Islet of Langerhans (tissue), 1 donor: ENCODE data around the gene TCHH.
A peak's percentile ranks its signal among the peaks of the same experiment; 100 is the strongest.
"Not testable (repeated sequence)": the region's sequence is repeated elsewhere in the genome, so short reads cannot be mapped to it uniquely, and the experiment has no call there.

Experiments
- FAIRE-seq: peaks from one replicate; lab custom pipeline; 2011; peaks lifted over from hg19 to GRCh38; lab: Jason Lieb, UNC

TCHH gene

DNA sequence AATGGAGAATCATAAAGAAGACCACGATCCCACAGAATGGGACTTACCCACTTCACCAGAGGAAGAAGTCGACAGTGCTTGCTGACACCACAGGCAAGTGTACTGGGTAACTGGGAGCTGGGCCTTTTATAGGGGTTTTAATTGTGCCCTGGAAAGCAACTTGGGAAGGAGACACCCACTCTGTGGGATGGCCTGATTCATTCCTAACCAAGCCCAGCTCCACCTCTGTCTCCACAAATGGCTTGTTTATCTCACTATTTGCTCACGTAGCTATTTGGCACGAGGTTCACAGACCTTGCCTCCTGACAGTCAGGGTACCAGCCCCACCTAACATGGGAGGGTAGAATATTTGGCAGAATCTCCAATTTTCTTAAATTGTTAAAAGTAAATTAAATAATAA, at the start of gene TCHH:
TSS of gene TCHH (minus strand) at position 101 of the 400 bp plus-strand sequence. CDS start 1,364 bp downstream, outside the sequence.
- no peak for FAIRE-seq

- FAIRE-seq: no peak
These were observed 49.4 kb upstream of the TCHH start for GRCh38 chr1:152164517-152165136.

DNA sequence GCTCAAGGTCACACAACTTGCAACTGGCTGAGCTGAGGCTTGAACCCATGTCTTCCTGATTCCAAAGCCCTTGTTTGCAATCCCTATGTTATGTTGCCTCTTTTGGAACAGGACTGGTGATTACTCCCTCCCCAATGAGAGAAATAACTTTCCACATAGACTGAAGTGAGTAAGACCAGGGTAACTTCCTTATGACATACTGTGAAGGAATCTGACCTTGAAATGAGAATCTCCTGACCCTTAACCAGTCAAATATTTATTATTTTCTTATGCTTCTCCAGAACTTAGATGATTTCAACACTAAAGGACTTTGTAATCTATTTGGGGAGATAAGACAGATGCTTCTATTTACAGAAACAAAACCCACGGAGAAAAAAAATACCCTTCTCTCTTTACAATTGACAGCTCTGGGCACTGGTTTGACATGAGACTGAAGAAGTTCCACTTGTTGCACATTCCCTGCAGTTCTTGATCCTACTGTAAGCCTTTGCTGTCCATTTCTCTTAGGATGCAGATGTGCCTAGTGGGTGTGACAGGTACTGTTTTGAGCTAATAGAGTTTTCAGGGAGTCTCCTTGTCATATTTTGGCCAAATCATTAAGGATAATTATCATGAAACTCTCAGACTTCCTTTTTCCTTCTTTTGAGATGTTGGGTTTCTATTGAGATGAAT, 47.7 kb upstream of the TCHH start:
- no peak for FAIRE-seq

GRCh38 chr1:152160576-152160975, 45.3 kb upstream of the TCHH start:
- no peak for FAIRE-seq

GRCh38 chr1:152159144-152159543, 43.9 kb upstream of the TCHH start, which contains the start of gene RPTN:
RPTN (minus strand) TSS chr1:152159228; CDS start chr1:152157889, 1,339 bp downstream.
- no peak for FAIRE-seq

- FAIRE-seq: no peak
These were observed 38.8 kb upstream of the TCHH start for GRCh38 chr1:152153996-152154395.

DNA sequence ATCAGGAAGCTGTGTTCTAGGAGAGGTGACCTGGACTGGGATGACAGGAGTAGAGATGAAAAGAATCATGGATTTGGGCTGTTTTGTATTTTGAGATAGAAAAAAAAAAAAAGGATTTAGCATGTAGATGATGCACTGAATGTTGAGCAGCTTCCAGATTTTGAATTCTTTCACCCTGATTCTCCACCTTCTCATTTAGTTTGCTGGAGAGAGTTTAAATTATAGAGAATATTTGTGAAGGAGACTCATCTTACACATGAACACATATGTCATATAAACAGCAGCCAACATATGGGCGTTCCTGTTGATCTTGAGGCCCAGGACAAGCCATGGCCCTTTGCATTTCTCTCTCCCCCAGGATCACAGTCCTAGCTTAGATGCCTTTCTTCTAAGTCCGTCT, 36.4 kb upstream of the TCHH start:
- no peak for FAIRE-seq

DNA sequence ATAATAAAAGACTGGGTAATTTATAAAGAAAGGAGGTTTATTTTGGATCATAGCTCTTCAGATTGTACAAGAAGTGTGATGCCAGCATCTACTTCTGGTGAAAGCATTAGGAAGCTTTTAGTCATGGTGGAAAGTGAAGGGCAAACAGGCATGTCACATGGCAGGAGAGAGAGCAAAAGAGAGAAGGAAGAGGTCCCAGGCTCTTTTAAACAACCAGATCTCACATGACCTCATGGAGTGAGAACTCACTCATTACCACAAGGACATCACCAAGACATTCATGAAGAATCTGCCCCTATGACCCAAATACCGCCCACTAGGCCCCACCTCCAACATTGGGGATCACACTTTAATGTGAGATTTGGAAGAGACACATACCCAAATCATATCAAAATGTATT, 33.7 kb upstream of the TCHH start:
- no peak for FAIRE-seq

- no peak for FAIRE-seq
These were observed 32.8 kb upstream of the TCHH start for GRCh38 chr1:152148051-152148450.

DNA sequence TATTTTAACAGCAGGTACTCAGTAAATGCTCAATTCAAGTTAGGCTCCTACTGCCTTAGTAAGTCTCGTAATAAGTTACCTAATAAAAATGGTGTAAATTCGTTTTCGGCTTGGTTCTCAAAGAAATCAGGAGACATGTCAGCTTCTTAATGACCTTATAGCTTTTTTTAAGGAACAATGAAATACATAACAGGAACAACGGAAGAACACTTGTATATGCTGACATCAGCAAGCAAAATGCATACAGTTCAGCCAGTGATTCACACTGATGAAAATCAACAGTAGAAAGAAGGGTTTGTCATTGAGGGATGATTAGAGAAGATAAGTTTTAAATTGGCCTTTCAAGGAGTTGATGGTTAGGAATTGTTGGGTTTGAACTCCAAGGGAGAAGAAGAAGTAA, 30.5 kb upstream of the TCHH start:
- FAIRE-seq: no peak

GRCh38 chr1:152144674-152145183, 29.5 kb upstream of the TCHH start:
- not testable (repeated sequence) for FAIRE-seq

GRCh38 chr1:152143150-152143887, 28.1 kb upstream of the TCHH start:
- FAIRE-seq: no peak

DNA sequence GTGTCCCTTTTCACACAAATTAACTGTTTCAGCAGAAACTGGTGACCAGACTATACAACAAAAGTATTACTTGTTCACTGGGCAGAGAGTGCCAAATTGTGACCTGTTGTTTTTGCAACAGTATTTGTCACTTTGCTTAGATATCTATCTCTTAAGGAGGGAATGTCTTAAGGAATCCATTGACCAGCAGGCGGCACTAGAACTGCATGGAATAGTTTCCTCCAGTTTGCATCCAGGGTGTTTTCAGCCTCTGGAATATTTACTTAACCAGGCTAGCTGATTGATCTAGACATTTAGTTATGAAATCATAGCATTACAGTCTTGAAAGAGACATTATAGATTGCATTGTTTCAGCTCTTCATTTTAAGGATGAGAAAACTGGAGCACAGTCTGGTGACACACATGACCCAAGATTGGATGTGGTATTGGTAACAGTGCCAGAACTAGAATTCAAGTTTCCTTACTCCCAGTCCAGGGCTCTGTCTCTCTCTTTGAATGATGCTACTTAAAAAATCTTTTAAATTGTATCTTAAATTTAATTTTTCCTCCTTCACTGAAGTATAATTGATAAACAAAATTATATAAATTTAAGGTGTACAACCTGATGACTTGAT, 26.8 kb upstream of the TCHH start:
- FAIRE-seq: peak; percentile 51

GRCh38 chr1:152137215-152137614, 22.0 kb upstream of the TCHH start:
- no peak for FAIRE-seq

DNA sequence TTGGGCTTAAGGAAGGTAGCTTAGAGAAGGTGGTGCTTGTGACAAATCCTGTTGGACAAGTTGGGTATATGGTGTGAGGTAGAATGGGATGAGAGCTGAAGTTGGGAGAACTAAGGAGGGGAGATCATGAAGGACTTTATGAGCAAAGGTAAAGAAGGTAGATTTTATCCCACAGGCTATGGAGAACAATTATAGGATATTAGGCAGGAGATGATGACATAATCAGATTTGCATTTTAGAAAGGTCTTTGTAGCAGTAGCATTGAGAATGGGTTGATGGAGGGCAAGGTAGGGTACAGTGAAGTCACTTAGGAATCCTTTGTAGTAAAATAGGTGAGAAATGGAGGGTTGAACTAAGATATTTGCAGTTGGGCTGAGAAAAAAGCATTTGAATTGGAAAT, 14.9 kb upstream of the TCHH start:
- no peak for FAIRE-seq

DNA sequence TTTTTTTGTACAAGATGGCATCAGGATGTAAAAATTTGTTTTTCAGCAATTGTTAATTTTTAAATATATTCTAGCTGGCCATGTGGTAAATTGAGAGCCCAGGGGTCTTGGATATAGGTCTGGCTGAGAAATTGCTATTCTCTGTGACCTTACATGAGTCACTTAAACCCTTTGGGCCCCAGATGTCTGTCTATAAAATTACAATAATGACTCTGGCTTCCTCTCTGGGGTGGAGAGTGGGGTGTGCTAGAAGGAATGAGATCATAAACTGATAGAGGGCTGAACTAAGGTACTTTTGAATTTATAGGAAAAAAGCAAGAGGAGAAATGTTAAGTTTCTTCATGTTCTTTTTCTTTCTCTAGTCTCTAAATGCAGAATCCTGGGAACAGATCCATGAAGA, 12.4 kb upstream of the TCHH start:
- no peak for FAIRE-seq

DNA sequence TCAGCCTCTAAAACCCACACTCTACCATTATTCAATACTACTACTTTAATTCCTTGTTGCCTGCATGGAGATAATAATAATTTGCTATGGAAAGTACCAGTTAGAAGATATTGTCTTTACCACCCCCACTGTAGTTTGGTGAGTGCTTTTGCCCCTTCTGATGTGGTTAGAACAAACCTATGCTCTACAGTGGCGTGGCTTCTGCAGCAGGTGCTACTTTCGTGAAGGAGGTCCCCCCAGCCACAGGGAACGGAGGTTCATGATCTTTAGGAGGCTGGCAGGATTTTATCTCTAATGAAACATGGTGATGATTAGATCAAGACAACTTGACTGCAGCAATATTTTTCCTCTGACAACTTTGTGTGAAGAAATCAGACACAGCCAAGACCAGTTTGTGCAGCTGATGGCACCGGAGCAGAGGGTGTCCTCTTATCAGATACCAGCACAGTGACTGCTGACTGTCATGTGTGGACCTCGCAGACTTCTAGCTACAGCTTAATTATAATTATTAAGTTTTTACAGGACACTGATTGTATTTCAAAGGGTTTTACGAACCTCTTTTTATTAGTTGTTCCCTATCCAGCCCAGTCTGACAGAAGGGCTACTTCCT, 10.7 kb upstream of the TCHH start:
- no peak for FAIRE-seq

GRCh38 chr1:152118915-152119314, 3.7 kb upstream of the TCHH start:
- no peak for FAIRE-seq

GRCh38 chr1:152112885-152113432, 2.3 kb downstream of the TCHH start:
- no peak for FAIRE-seq

DNA sequence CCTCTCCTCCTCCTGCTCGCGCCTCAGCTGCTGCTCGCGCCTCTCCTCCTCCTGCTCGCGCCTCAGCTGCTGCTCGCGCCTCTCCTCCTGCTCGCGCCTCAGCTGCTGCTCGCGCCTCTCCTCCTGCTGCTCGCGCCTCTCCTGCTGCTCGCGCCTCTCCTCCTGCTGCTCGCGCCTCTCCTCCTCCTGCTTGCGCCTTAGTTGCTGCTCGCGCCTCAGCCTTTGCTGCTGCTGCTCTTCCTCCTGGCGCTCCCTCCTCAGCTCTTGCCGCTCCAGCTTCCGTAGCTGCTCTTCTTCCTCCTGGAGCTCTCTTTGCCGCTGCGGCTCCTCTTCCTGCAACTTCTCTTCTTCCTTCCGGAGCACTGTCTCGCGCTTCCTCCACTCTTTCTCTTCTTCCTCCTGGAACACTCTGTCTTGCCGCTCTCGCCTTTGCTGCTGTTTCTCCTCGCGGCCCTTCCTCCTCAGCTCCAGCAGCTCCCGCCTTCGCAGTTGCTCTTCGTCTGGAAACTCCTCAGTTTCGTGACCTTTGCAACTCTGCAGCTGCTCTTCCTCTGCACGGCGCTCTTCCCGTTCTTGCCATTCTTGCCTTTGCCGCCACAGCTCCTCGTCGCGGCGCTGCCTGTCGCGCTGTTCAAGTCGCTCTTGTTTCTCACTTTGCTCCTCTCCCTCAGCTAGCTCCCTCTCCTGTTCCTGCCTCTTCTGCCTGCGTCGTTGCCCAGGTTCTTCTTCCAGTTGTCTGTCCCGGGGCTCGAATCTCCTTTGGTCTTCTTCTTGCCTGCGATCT, 3.0 kb downstream of the TCHH start:
- no peak for FAIRE-seq

DNA sequence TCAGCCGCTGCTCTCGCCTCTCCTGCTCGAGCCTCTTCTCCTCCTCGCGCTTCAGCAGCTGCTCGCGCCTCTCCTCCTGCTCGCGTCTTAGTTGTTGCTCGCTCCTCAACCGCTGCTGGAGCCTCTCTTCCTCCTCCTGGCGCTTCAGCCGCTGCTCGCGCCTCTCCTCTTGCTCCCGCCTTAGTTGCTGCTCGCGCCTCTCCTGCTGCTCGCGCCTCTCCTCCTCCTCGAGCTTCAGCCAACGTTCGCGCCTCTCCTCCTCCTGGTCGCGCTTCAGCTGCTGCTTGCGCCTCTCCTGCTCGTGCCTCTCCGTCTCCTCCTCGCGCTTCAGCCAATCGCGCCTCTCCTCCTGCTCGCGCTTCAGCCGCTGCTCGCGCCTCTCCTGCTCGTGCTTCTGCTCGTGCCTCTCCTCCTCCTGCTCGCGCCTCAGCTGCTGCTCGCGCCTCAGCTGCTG, 3.7 kb downstream of the TCHH start:
- FAIRE-seq: no peak
